Measurements from ENCODE around the gene ORC3.
"Not testable (repeated sequence)": the region's sequence is repeated elsewhere in the genome, so short reads cannot be mapped to it uniquely, and the experiment has no call there.

Gene ORC3

DNA sequence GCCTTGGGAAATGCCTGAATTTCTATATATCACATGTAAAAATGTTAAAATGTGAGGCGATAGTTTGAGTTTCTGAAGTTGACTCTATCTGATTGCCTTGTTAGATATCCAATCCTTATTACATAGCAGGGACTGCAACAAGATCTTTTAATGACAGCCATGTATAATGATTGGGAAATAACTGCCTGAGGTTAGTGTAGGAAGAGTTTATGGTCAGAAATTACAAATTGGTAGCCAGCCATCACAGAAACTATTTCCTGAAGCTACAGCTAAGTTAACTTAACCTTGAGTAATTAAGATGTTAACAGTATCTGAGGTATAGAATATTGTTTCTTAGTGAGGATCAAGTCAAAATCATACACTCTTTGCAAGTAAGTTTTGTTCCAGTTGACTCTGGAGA, 71.1 kb downstream of the ORC3 start:
- no peak for DNase-seq (ENCODE audit: low read depth)

DNA sequence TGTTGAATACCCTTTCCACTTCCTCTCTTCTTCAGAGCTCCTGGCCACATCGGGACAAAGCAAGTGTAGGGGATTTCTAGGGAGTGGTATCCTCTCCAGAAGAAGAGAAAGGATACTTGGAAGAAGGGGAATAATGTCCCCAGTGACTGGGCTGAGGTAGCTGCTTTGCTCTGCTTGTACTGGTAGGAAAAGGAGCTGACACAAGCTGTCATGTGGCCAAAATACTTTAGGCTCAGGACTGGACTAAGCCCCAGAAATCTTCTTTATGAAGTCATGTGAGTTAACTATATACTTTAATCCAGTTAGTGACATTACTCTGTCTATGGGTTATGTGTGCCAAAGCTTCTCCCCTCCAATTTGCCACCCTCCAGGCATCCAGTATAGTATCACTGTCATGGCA, 71.6 kb downstream of the ORC3 start:
- no peak for DNase-seq (ENCODE audit: low read depth)

DNA sequence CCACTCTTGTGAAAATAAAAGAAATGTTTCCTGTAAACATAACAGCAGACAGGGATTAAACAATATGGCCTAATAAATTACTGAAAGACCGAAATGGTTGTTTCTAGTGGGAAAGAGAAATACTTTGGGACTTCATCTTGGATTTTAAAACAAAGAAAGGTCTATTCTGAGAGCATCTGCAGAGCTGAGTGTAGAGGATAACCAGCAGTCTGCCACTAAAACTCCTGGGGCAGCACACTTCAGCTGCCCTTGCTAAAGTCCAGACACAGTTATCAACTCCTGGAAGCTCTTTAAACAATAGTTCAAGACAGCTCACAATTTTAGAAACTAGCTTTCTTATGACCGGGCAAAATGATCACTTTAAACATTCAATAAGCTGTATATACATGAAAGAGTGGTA, 73.5 kb downstream of the ORC3 start:
- DNase-seq (ENCODE audit: low read depth), result no peak

DNA sequence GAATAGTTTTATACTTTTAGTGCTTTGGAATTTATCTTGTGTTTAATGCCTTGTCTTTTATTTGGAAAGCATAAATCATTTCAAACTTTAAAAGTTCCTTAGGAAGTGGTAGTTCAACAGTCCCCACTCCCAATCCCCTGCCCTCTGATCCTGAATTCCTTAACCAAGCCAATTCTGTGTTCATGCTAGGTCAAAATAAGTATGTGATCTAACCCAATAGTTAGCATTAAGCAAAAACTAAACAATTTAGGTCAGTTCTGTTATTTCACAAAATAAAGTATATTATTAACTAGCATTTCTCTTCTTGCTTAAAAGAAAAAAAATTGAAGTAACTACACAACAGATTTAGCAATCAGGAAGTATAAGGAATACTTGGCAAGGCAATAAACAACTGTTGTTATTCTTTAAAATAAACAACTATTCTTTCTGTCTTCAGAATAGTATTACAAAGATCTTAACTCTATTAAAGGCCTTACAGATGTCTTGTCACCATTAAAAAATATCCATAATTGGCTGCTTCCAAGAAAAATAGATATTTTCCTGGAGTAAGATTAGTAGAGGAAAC, 75.1 kb downstream of the ORC3 start:
- DNase-seq (ENCODE audit: low read depth), result no peak

DNA sequence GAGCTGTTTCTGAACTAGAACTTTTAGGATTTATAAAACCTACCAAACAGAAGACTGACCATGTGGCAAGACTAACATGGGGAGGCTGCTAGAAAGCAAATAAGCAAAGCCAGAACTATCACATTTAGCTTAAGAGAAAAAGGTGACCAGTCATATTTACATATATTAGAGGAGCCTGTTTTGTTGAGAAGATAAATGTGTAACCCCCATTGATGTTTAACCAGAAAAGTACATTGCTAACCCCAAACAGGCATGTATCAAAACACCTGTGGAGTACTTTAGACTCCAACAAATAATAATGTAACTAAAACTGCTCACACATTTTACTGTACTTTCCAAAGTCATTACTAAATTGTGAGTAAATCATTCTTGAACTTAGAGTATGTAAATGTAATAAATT, 77.1 kb downstream of the ORC3 start:
- no peak for DNase-seq (ENCODE audit: low read depth)

DNA sequence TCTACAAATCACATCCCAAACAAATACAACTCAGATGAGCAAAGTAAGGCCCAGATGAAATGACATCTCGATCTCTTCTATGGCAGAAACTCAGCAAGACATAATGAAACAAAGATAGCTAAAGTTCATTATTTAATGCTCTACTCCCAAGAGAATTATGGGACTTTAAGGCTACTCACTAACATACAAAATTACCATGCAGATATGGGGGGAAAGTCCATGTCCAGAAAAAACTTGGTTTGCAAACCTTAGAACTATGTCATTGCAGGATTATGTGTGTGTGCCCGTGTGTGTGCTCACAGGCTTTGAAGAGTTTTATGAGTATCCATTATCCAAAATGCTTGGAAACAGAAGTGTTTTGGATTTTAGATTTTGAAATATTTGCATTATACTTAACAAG, 78.1 kb downstream of the ORC3 start:
- DNase-seq (ENCODE audit: low read depth), result no peak

DNA sequence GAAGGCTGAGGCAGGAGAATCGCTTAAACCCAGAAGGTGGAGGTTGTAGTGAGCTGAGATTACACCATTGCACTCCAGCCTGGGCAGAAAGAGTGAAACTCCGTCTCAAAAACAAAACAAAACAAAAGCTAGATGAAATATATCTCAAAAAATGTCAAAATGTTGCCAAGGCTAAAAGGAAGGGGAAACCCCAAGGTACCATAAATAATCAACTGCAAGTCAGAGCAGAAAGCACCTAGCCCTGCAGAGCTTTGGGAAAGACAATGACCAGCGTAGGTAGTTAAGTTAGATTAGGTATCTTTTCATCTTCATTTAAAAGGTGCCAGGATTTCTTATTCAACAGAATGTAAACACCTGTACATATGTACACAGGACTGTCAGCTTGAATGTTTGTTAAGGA, 79.1 kb downstream of the ORC3 start:
- DNase-seq (ENCODE audit: low read depth), result no peak

DNA sequence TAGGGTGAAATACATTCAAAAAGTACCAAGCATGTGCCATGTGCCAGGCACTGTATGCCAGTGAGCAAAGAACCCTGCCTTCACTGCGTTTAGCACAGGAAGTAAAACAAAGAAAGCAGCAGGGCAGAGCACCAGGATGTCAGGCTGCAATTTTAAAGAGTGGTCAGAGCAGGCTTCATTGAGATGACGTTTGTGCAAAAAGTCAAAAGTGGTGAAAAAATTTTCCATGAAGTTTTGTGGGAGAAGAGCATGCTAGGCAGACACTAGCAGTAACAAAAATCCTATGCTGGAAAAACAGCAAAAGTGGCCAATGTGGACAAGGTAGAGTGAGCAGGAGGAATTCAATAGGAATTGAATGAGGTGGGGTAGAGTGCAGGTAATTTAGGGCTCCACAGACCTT, 80.8 kb downstream of the ORC3 start:
- DNase-seq (ENCODE audit: low read depth), result no peak

DNA sequence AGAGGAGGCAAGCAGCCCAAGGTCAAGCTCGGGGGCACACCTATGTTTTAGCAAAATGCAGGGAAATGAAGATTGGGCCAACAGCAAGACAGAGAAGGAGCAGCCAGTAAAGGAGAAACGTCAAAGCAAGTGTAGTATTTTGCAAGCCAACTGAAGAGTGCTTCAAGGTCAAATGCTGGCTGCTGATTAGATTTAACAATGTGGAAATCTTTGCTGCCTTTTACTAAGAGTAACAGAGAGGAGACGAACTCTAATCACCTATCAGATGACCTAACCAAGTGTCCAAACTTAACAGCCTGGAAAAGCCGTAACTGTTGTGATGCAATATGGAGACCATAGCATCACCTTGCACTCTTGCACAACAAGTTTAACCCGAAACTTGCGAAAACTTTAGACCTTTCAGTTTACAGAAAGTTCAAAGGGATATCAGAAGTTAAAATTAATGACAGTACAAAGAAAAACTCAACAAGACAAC, 81.7 kb downstream of the ORC3 start:
- DNase-seq (ENCODE audit: low read depth), result no peak

DNA sequence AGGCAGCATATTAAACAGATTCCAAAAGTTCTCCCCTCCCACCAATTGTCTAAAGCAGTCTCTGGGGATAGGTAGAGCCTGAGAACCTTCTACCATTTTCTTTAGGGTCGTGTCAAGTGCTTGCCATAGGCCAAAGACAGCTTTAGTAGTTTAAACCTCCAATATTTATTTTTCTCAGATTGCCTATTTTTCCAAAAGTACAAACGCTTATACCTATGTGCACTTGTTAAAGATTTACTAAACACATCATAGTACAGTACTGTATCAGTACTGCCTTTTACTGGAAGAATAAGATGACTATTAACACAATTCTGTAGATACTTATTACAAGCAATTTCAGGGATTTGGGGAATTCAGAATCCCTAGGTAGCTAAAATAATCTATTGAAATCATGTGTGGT, 82.7 kb downstream of the ORC3 start:
- no peak for DNase-seq (ENCODE audit: low read depth)

DNA sequence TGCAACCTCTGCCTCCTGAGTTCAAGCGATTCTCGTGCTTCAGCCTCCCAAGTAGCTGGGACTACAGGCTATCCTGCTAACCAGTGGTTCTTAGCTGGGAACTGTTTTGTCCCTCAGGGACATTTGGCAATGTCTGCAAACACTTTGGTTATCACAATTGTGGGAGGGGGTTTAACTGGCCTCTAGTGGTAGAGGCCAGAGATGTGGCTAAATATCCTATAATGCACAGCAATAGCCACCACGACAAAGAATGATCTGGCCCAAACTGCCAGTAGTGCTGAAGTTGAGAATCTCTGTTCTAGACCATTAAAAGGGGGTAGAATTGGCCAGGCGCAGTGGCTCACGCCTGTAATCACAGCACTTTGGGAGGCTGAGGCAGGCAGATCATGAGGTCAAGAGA, 83.3 kb downstream of the ORC3 start:
- no peak for DNase-seq (ENCODE audit: low read depth)

DNA sequence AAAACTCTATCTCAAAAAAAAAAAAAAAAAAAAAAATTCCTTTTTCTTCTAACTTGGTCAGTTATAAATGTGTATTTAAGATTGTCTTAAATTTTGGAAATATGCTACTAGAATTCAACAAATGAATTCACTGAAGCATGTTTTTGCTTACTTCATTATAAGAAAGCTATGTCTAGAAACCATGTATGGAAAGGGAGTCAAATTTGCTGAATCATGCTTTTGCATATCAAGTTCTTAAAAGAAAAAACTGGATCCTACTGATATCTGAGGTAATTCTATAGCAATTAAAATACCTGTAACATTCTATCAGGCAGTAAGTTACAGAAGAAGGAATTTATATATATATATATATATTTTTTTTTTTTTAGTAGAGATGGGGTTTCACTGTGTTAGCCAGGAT, 84.4 kb downstream of the ORC3 start:
- no peak for DNase-seq (ENCODE audit: low read depth)

DNA sequence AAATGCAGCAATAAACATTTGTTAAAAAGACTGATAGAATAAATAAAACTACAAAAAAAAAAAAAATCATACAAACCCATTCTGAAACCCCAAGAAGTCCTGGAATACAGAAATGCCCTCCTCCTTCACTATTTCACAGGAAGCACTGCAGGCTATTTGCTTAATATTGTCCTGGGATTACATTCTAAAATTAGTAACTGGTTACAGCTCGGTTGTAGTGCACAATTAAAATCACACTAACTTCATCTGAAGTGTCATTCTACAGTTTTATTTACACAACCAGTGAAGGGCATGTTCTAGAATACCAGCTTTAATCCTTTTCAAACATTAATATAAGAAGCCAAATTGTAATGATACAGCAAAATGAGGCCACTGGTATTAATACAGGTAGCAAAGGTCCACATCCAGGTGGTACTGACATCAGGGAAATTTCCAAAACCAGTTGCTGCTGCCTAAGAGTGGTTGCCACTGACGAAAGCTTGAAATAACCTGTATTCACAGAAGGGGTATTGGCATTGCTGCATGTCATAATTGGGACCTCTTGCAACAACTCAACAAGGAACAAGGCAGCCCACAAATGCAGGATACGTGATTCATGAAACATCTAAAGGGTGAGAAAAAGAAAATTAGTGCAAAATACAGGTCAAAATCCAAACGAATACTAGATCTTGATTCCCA, 85.2 kb downstream of the ORC3 start:
- DNase-seq (ENCODE audit: low read depth), result no peak

DNA sequence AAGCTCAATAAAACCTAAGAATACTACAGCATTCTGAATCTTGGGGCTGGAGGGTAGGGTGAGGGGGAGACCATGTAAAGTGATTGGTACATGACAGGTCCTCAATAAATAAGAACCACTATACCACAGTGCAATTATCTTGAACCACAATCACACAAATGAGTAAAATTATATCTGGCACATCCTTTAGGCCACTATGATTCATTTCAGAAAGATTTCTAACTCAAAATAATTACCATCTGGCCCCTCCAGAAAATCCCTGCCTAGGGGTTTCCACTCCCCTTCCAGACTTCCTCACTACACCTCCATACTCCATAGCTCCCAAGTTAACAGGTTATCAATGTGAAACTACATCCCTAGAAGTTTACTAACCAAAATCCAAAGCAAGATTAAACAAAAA, 92.4 kb downstream of the ORC3 start:
- no peak for DNase-seq (ENCODE audit: low read depth)

DNA sequence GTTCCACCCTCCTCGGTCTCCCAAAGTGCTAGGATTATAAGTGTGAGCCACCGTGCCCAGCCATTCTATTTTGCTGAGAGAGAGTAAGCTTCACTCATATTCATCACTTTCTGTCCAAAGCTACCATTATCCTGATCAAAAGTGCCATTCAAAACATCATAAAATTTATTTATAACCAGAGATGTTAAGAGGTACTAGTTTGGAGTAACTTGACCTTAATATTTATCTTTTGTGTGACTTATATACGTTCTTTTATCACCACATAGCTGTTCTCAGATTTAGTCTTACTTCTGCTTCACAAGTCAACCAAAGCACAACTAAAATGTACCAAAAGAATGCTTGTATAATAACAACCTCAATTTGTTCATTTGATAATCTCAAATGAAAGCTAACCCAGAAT, 94.0 kb downstream of the ORC3 start:
- no peak for DNase-seq (ENCODE audit: low read depth)

DNA sequence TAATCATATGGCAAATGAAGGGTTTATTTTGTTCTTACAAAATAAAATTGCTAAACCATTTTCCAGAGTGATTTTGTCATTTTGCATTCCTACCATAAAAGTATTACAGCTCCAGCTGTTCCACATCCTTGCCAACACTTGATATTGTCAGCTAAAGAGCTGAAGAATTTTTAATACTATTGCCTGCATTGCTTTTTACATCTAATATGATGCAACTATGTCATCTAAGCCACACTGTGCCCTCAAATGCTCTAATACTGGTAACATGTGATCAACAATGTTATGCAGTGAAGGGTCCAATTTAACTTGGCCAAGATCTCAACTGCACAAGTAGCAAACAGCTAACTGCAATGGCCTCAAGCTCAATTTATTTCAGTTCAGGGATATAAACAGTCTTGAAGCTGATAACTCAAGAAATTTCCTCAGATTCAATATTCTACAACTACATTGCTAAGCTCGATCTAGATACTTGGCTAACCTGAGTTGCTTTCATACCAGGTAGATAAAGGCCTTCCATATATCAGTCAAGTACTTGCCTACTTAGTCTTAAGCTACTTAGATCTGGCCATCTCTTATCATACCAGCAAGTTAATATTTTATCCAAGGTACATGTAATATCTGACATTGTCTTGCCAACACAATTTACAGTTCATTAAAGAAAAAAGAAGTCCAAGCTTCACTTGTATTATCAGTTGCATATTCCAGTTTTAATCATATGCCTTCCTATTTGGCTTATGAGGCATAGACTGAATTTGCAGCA, 95.1 kb downstream of the ORC3 start:
- no peak for DNase-seq (ENCODE audit: low read depth)

DNA sequence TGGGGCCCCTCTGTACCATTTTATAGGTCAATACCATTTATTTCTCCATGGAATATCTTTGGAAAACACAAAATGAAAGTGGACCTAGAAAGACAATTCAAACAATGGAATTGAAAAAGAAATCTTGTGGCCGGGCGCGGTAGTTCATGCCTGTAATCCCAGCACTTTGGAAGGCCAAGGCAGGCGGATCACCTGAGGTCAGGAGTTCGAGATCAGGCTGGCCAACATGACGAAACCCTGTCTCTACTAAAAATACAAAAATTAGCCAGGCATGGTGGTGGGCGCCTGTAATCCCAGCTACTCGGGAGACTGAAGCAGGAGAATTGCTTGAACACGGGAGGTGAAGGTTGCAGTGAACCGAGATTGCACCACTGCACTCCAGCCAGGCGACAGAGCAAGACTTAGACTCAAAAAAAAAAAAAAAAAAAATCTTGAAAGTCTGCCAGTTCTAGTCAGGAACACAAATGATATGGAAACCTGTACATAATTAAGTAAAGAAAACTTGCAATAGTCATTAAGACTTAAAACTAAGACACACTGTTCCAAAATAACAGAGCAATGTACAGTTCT, 96.8 kb downstream of the ORC3 start:
- not testable (repeated sequence) for DNase-seq (ENCODE audit: low read depth)

DNA sequence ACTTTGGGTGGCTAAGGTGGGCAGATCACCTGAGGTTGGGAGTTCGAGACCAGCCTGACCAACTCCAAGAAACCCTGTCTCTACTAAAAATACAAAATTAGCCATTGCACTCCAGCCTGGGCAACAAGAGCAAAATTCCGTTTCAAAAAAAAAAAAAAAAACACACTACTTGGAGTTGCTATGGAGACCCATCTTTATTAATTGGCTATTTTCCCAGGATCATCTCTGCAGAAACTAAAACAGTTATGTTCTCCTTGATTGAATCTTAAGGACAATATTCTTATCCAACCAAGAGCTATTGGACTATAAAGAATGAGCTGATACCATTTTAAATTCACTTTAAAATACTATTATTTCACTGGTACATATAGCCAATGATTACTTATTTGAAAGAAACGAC, 97.4 kb downstream of the ORC3 start:
- DNase-seq (ENCODE audit: low read depth), result no peak

DNA sequence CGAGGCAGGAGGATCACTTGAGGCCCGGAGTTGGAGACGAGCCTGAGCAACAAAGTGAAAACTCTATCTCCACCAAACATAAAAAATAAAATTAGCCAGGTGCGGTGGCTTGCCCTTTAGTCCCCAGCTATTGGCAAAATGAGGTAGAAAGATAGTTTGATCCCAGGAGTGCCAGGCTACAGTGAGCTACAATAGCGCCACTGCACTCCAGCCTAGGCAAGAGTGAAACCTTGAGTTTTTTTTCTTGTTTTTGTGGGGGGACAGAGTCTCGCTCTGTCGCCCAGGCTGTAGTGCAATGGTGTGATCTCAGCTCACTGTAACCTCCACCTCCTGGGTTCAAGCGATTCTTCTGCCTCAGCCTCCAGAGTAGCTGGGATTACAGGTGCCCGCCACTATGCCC, 98.0 kb downstream of the ORC3 start:
- DNase-seq (ENCODE audit: low read depth), result not testable (repeated sequence)

DNA sequence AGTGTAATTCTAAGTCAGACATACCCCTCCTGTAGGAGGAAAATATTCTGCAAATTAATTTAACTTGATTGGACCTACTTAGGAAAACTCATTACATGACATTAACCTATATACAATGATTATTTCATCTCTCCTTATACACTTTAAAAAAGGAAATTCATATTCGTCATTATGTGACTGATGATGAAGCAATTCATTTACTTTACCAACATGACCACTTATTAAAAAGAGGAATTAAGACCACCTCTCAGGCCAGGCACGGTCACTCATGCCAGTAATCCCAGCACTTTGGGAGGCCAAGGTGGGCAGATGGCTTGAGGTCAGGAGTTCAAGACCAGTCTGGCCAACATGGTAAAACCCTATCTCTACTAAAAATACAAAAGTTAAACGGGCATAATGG, 100.5 kb downstream of the ORC3 start:
- DNase-seq (ENCODE audit: low read depth), result no peak

DNA sequence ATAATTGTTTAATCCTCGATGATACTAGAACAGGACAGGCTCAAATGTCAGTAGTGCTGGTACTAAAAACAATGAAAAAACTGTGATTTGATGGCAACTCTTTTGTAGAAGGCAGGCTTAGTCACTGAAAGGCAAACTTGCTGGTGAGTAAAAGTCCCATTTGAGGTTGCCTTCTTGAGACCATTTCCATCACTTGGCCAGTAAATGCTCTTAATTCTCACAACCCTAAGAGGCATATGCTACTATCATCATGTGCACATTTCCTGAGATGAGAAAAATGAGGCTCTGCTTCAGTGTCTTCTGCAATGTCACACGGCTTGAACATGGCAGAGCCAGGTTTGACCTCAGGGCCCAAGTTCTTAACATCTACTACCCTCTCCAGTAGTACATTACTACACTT, 102.2 kb downstream of the ORC3 start:
- DNase-seq (ENCODE audit: low read depth), result no peak

DNA sequence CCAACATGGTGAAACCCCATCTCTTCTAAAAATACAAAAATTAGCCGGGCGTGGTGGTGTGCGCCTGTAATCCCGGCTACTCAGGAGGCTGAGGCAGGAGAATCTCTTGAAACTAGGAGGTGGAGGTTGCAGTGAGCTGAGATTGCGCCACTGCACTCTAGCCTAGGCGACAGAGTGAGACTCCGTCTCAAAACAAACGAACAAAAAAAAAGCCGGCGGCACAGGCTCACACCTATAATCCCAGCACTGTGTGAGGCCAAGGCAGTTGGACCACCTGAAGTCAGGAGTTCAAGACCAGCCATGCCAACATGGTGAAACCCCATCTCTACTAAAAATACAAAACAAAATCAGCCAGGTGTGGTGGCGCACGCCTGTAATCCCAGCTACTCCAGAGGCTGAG, 106.9 kb downstream of the ORC3 start:
- DNase-seq (ENCODE audit: low read depth), result not testable (repeated sequence)
